H9 (cell line): ENCODE measurements around the gene OMP. TPM values are rescaled to one million over a fixed set of nuclear protein-coding genes. Genes with fewer than 3 reads are reported as not detected.

Experiments
- DNase-seq: peaks from one replicate; pipeline ENCODE4 v3.0.0-alpha.2; 2017
- H2AFZ ChIP-seq: one replicate; pipeline ENCODE4 v1.6.1; 2013; ENCODE audit warnings: mild to moderate bottlenecking, low read length, control low read depth, moderate library complexity
- H2AK5ac ChIP-seq: 2 replicates; pipeline ENCODE4 v1.6.1; 2013; ENCODE audit warnings: low read length, control low read depth, mixed read lengths; ENCODE audit not compliant: insufficient read length
- H2BK120ac ChIP-seq: one replicate; pipeline ENCODE4 v1.6.1; 2013; ENCODE audit warnings: low read depth, mild to moderate bottlenecking, low read length, control low read depth, inconsistent platforms; ENCODE audit not compliant: poor library complexity, severe bottlenecking
- H2BK12ac ChIP-seq: 2 replicates; pipeline ENCODE4 v1.6.1; 2013; ENCODE audit warnings: low read length, control low read depth, mixed read lengths, low read depth; ENCODE audit not compliant: insufficient read length
- H2BK15ac ChIP-seq: 2 replicates; pipeline ENCODE4 v1.6.1; 2013; ENCODE audit warnings: low read depth, low read length, control low read depth
- H2BK20ac ChIP-seq: one replicate; pipeline ENCODE4 v1.6.1; 2013; ENCODE audit warnings: low read depth, mild to moderate bottlenecking, low read length, control low read depth, inconsistent platforms; ENCODE audit not compliant: poor library complexity, severe bottlenecking
- H2BK5ac ChIP-seq: 2 replicates; pipeline ENCODE4 v1.6.1; 2013; ENCODE audit warnings: low read length, control low read depth, mixed read lengths; ENCODE audit not compliant: insufficient read length
- H3K14ac ChIP-seq: 2 replicates; pipeline ENCODE4 v1.6.1; 2013; ENCODE audit warnings: low read length, control low read depth; ENCODE audit not compliant: insufficient read depth
- H3K18ac ChIP-seq: 2 replicates; pipeline ENCODE4 v1.6.1; 2013; ENCODE audit warnings: low read depth, mild to moderate bottlenecking, mixed read lengths, low read length, control low read depth; ENCODE audit not compliant: insufficient read length
- H3K23ac ChIP-seq: 2 replicates; pipeline ENCODE4 v1.6.1; 2013; ENCODE audit warnings: low read length, control low read depth, mixed read lengths, low read depth; ENCODE audit not compliant: insufficient read length
- H3K23me2 ChIP-seq: 2 replicates; pipeline ENCODE4 v1.6.1; 2013; ENCODE audit warnings: low read depth, mild to moderate bottlenecking, mixed read lengths, low read length, control low read depth; ENCODE audit not compliant: insufficient read length, poor library complexity, severe bottlenecking
- H3K27ac ChIP-seq: 2 replicates; pipeline ENCODE4 v1.5.1; 2013; ENCODE audit warnings: low read length, control low read depth, mixed read lengths, low read depth; ENCODE audit not compliant: insufficient read length
- H3K27me3 ChIP-seq: 2 replicates; pipeline ENCODE4 v1.6.1; 2013; ENCODE audit warnings: low read length, control low read depth, inconsistent platforms; ENCODE audit not compliant: insufficient read depth
- H3K4ac ChIP-seq: 2 replicates; pipeline ENCODE4 v1.6.1; 2013; ENCODE audit warnings: low read depth, mild to moderate bottlenecking, control low read depth, inconsistent platforms, low read length, moderate library complexity
- H3K4me1 ChIP-seq: 2 replicates; pipeline ENCODE4 v1.6.1; 2013; ENCODE audit warnings: low read length, control low read depth, inconsistent platforms; ENCODE audit not compliant: insufficient read depth
- H3K4me2 ChIP-seq: 2 replicates; pipeline ENCODE4 v1.6.1; 2013; ENCODE audit warnings: low read length, control low read depth, mixed read lengths; ENCODE audit not compliant: insufficient read length, insufficient read depth
- H3K56ac ChIP-seq: 2 replicates; pipeline ENCODE4 v1.6.1; 2013; ENCODE audit warnings: low read depth, mild to moderate bottlenecking, mixed read lengths, low read length, control low read depth; ENCODE audit not compliant: insufficient read length
- H3K79me1 ChIP-seq: 2 replicates; pipeline ENCODE4 v1.6.1; 2013; ENCODE audit warnings: low read depth, mild to moderate bottlenecking, moderate library complexity, low read length, control low read depth, inconsistent platforms; ENCODE audit not compliant: insufficient read depth, poor library complexity, severe bottlenecking
- H3K79me2 ChIP-seq: 2 replicates; pipeline ENCODE4 v1.6.1; 2013; ENCODE audit warnings: low read length, control low read depth, inconsistent platforms; ENCODE audit not compliant: insufficient read depth
- H3K9ac ChIP-seq: 2 replicates; pipeline ENCODE4 v1.6.1; 2013; ENCODE audit warnings: low read length, control low read depth, mixed read lengths; ENCODE audit not compliant: insufficient read length; ENCODE audit errors: extremely low read depth
- H3K9me3 ChIP-seq: one replicate; pipeline ENCODE4 v1.6.1; 2013; ENCODE audit warnings: low read depth, low read length, inconsistent platforms; ENCODE audit not compliant: control insufficient read depth
- H3T11ph ChIP-seq: one replicate; pipeline ENCODE4 v1.6.1; 2013; ENCODE audit warnings: mild to moderate bottlenecking, low read length, control low read depth, inconsistent platforms
- H4K20me1 ChIP-seq: one replicate; pipeline ENCODE4 v1.6.1; 2013; ENCODE audit not compliant: control insufficient read depth, insufficient read length, insufficient read depth
- H4K5ac ChIP-seq: 2 replicates; pipeline ENCODE4 v1.6.1; 2013; ENCODE audit warnings: low read depth, mild to moderate bottlenecking, mixed read lengths, low read length, control low read depth; ENCODE audit not compliant: insufficient read length
- H4K8ac ChIP-seq: replicated peaks from 2 replicates; pipeline ENCODE4 v1.6.1; 2013; ENCODE audit warnings: low read length, control low read depth, mixed read lengths, low read depth; ENCODE audit not compliant: insufficient read length
- H4K91ac ChIP-seq: 2 replicates; pipeline ENCODE4 v1.6.1; 2013; ENCODE audit warnings: low read depth, mild to moderate bottlenecking, moderate library complexity, mixed read lengths, low read length, control low read depth; ENCODE audit not compliant: insufficient read length
- H3K27ac Mint-ChIP-seq, 3 experiments: 2 replicates in 2 of 3; 3 replicates in 1 of 3; pipeline ENCODE4 v1.8.0; 2020 to 2021; ENCODE audit warnings: mixed read lengths in 3 of 3, mild to moderate bottlenecking in 1 of 3, moderate library complexity in 1 of 3
- H3K27me3 Mint-ChIP-seq: 2 replicates; pipeline ENCODE4 v1.8.0; 2021; ENCODE audit warnings: low read depth, mild to moderate bottlenecking, moderate library complexity, mixed read lengths
- H3K36me3 Mint-ChIP-seq, 3 experiments: 2 replicates in 2 of 3; 3 replicates in 1 of 3; pipeline ENCODE4 v1.8.0; 2020 to 2021; ENCODE audit warnings: low read depth in 3 of 3, mixed read lengths in 3 of 3; ENCODE audit not compliant: insufficient read depth in 1 of 3
- H3K4me1 Mint-ChIP-seq, 2 experiments: 2 replicates each; pipeline ENCODE4 v1.8.0; 2020; ENCODE audit warnings: mixed read lengths in 2 of 2
- H3K4me3 Mint-ChIP-seq, 2 experiments: 2 replicates in 1 of 2; 3 replicates in 1 of 2; pipeline ENCODE4 v1.8.0; 2020 to 2021; ENCODE audit warnings: mild to moderate bottlenecking in 2 of 2, mixed read lengths in 2 of 2, moderate library complexity in 1 of 2
- H3K9me3 Mint-ChIP-seq, 2 experiments: 2 replicates in 1 of 2; 3 replicates in 1 of 2; pipeline ENCODE4 v1.8.0; 2020; ENCODE audit warnings: mild to moderate bottlenecking in 2 of 2, mixed read lengths in 2 of 2, moderate library complexity in 1 of 2
- CTCF ChIP-seq: fragments of 200-600 bp; sonication (generic); conservative IDR thresholded peaks from 3 replicates; pipeline ENCODE4 v1.8.0; 2021; ENCODE audit warnings: antibody characterized with exemption, mild to moderate bottlenecking
- WGBS: extraction: QIAGEN DNeasy Blood & Tissue Kit; methylation state at CpG from one replicate; pipeline ENCODE4 v1.1.7; 2013; ENCODE audit warnings: missing lambda C conversion rate, low lambda C conversion rate, mixed read lengths; ENCODE audit not compliant: insufficient read length; ENCODE audit errors: extremely low coverage; 5-methylcytosine and 5-hydroxymethylcytosine counted together
- total RNA-seq: library from RNA; stranded (reverse); gene quantifications from 2 replicates; pipeline ENCODE4 v1.2.1, GENCODE V29; 2021

Gene OMP
- total RNA-seq, 1 experiment from 2014 or later, result not detected

GRCh38 chr11:77074626-77075221 is 27.9 kb upstream of the OMP start:
- Histone ChIP-seq H3T11ph (no peak overlapping the region), H4K91ac (no peak overlapping the region), H2BK15ac (no peak overlapping the region), H3K79me1 (no peaks in the 10 kb centered on the region), H4K20me1 (no peaks in the 10 kb centered on the region), H3K79me2 (no peaks in the 10 kb centered on the region), H3K27me3 (no peaks in the 10 kb centered on the region), H3K23me2 (no peaks in the 10 kb centered on the region), H4K8ac (no peak overlapping the region), H3K4ac (no peak overlapping the region), H3K9me3 (no peaks in the 10 kb centered on the region), H2BK12ac (no peak overlapping the region), H3K27ac (no peak overlapping the region), H3K23ac (no peak overlapping the region), H2AFZ (no peak overlapping the region), H2BK20ac (no peak overlapping the region), H2AK5ac (no peak overlapping the region), H4K5ac (no peak overlapping the region), H2BK5ac (no peak overlapping the region), H3K4me2 (no peak overlapping the region), H3K56ac (no peak overlapping the region), H3K18ac (no peak overlapping the region), H3K4me1 (no peaks in the 10 kb centered on the region), H3K14ac (no peak overlapping the region), H3K9ac (no peak overlapping the region), H2BK120ac (no peak overlapping the region)
- Mint-ChIP-seq H3K27ac (no peak overlapping the region), H3K27me3 (no peaks in the 10 kb centered on the region), H3K9me3 (peaks cover 6 to 9% of the 10 kb centered on the region in 2 experiments; a peak in 4 of 5 replicates), H3K4me3 (no peak overlapping the region), H3K36me3 (peaks cover 0 to 3% (median 0%) of the 10 kb centered on the region in 3 experiments; a peak in 5 of 7 replicates), H3K4me1 (peaks cover 3 to 11% of the 10 kb centered on the region in 2 experiments; a peak in 3 of 4 replicates)
- peak; percentile 18 for DNase-seq
- no peak for TF ChIP-seq CTCF
- WGBS, result no CpG with 5 or more reads among the region's 15 CpGs
